ENCODE results near the gene ASTN1.
"Not testable (repeated sequence)": the region's sequence is repeated elsewhere in the genome, so short reads cannot be mapped to it uniquely, and the experiment has no call there.

Gene ASTN1

GRCh38 chr1:177080564-177080963 is 83.9 kb downstream of the ASTN1 start:
- H3K36me3 ChIP-seq (ENCODE audit: insufficient read depth, low read length), result no peaks in the 10 kb centered on the region
- H3K9ac ChIP-seq (ENCODE audit: insufficient read length), result no peak overlapping the region
- H3K9me3 ChIP-seq (ENCODE audit: low read depth, low read length), result no peaks in the 10 kb centered on the region
- no peak overlapping the region for H3K27ac ChIP-seq
- no peak for DNase-seq (ENCODE audit: low read depth, low spot score)
- no peak for TF ChIP-seq FOXP2 (optimal IDR thresholded peaks at IDR 0.05; ENCODE audit: control extremely low read depth, extremely low read length, insufficient read depth)
- TF ChIP-seq EZH2 (IDR thresholded peaks at IDR 0.05), result no peak
- TF ChIP-seq POLR2AphosphoS5 (IDR thresholded peaks at IDR 0.05; ENCODE audit: borderline replicate concordance, low read depth, low read length), result no peak
- H3K4me3 ChIP-seq, result no peak overlapping the region

GRCh38 chr1:177077734-177078499 is 86.6 kb downstream of the ASTN1 start:
- H3K9me3 ChIP-seq (ENCODE audit: low read depth, low read length), result no peaks in the 10 kb centered on the region
- no peak for DNase-seq (ENCODE audit: low read depth, low spot score)
- H3K4me3 ChIP-seq, result no peak overlapping the region
- H3K9ac ChIP-seq (ENCODE audit: insufficient read length), result no peak overlapping the region
- H3K27ac ChIP-seq, result no peak overlapping the region
- TF ChIP-seq FOXP2 (optimal IDR thresholded peaks at IDR 0.05; ENCODE audit: control extremely low read depth, extremely low read length, insufficient read depth), result no peak
- TF ChIP-seq EZH2 (IDR thresholded peaks at IDR 0.05), result no peak
- no peak for TF ChIP-seq POLR2AphosphoS5 (IDR thresholded peaks at IDR 0.05; ENCODE audit: borderline replicate concordance, low read depth, low read length)
- H3K36me3 ChIP-seq (ENCODE audit: insufficient read depth, low read length), result no peaks in the 10 kb centered on the region

- H3K27ac ChIP-seq, result no peak overlapping the region
- TF ChIP-seq EZH2 (IDR thresholded peaks at IDR 0.05), result no peak
- no peak for TF ChIP-seq POLR2AphosphoS5 (IDR thresholded peaks at IDR 0.05; ENCODE audit: borderline replicate concordance, low read depth, low read length)
- no peak for TF ChIP-seq FOXP2 (optimal IDR thresholded peaks at IDR 0.05; ENCODE audit: control extremely low read depth, extremely low read length, insufficient read depth)
- no peaks in the 10 kb centered on the region for H3K9me3 ChIP-seq (ENCODE audit: low read depth, low read length)
- no peak overlapping the region for H3K4me3 ChIP-seq
- DNase-seq (ENCODE audit: low read depth, low spot score), result no peak
- H3K9ac ChIP-seq (ENCODE audit: insufficient read length), result no peak overlapping the region
- H3K36me3 ChIP-seq (ENCODE audit: insufficient read depth, low read length), result no peaks in the 10 kb centered on the region
Measured at GRCh38 chr1:177077006-177077405, 87.5 kb downstream of the ASTN1 start.

GRCh38 chr1:177074811-177075210 is 89.7 kb downstream of the ASTN1 start:
- not testable (repeated sequence) for H3K4me3 ChIP-seq; H3K9me3 ChIP-seq (ENCODE audit: low read depth, low read length); H3K9ac ChIP-seq (ENCODE audit: insufficient read length); H3K27ac ChIP-seq; DNase-seq (ENCODE audit: low read depth, low spot score); H3K36me3 ChIP-seq (ENCODE audit: insufficient read depth, low read length)

GRCh38 chr1:177069490-177069889 is 95.0 kb downstream of the ASTN1 start:
- Histone ChIP-seq H3K36me3 (ENCODE audit: insufficient read depth, low read length) (no peaks in the 10 kb centered on the region), H3K9me3 (ENCODE audit: low read depth, low read length) (no peaks in the 10 kb centered on the region), H3K27ac (no peak overlapping the region), H3K4me3 (no peak overlapping the region), H3K9ac (ENCODE audit: insufficient read length) (no peak overlapping the region)
- TF ChIP-seq POLR2AphosphoS5 (IDR thresholded peaks at IDR 0.05; ENCODE audit: borderline replicate concordance, low read depth, low read length) (no peak), EZH2 (IDR thresholded peaks at IDR 0.05) (no peak), FOXP2 (optimal IDR thresholded peaks at IDR 0.05; ENCODE audit: control extremely low read depth, extremely low read length, insufficient read depth) (no peak)
- no peak for DNase-seq (ENCODE audit: low read depth, low spot score)

- DNase-seq (ENCODE audit: low read depth, low spot score), result no peak
- Histone ChIP-seq H3K4me3 (no peak overlapping the region), H3K27ac (no peak overlapping the region), H3K9ac (ENCODE audit: insufficient read length) (no peak overlapping the region), H3K36me3 (ENCODE audit: insufficient read depth, low read length) (no peaks in the 10 kb centered on the region), H3K9me3 (ENCODE audit: low read depth, low read length) (no peaks in the 10 kb centered on the region)
- no peak for TF ChIP-seq POLR2AphosphoS5 (IDR thresholded peaks at IDR 0.05; ENCODE audit: borderline replicate concordance, low read depth, low read length)
- no peak for TF ChIP-seq FOXP2 (optimal IDR thresholded peaks at IDR 0.05; ENCODE audit: control extremely low read depth, extremely low read length, insufficient read depth)
- TF ChIP-seq EZH2 (IDR thresholded peaks at IDR 0.05), result no peak
Measured at GRCh38 chr1:177067752-177068410, 96.6 kb downstream of the ASTN1 start.

GRCh38 chr1:177065430-177065829 is 99.1 kb downstream of the ASTN1 start:
- H3K9me3 ChIP-seq (ENCODE audit: low read depth, low read length), result no peaks in the 10 kb centered on the region
- H3K9ac ChIP-seq (ENCODE audit: insufficient read length), result no peak overlapping the region
- H3K27ac ChIP-seq, result no peak overlapping the region
- DNase-seq (ENCODE audit: low read depth, low spot score), result no peak
- H3K36me3 ChIP-seq (ENCODE audit: insufficient read depth, low read length), result no peaks in the 10 kb centered on the region
- TF ChIP-seq POLR2AphosphoS5 (IDR thresholded peaks at IDR 0.05; ENCODE audit: borderline replicate concordance, low read depth, low read length) (no peak), EZH2 (IDR thresholded peaks at IDR 0.05) (no peak), FOXP2 (optimal IDR thresholded peaks at IDR 0.05; ENCODE audit: control extremely low read depth, extremely low read length, insufficient read depth) (no peak)
- H3K4me3 ChIP-seq, result no peak overlapping the region

- Histone ChIP-seq H3K4me3 (no peak overlapping the region), H3K27ac (no peak overlapping the region), H3K9me3 (ENCODE audit: low read depth, low read length) (no peaks in the 10 kb centered on the region), H3K9ac (ENCODE audit: insufficient read length) (no peak overlapping the region), H3K36me3 (ENCODE audit: insufficient read depth, low read length) (no peaks in the 10 kb centered on the region)
- TF ChIP-seq POLR2AphosphoS5 (IDR thresholded peaks at IDR 0.05; ENCODE audit: borderline replicate concordance, low read depth, low read length) (no peak), EZH2 (IDR thresholded peaks at IDR 0.05) (no peak)
- DNase-seq (ENCODE audit: low read depth, low spot score), result no peak
Measured at GRCh38 chr1:177063648-177064047, 100.9 kb downstream of the ASTN1 start.

GRCh38 chr1:177054542-177054941 is 110.0 kb downstream of the ASTN1 start:
- Histone ChIP-seq H3K27ac (no peak overlapping the region), H3K9ac (ENCODE audit: insufficient read length) (no peak overlapping the region), H3K9me3 (ENCODE audit: low read depth, low read length) (no peaks in the 10 kb centered on the region), H3K4me3 (no peak overlapping the region), H3K36me3 (ENCODE audit: insufficient read depth, low read length) (no peaks in the 10 kb centered on the region)
- DNase-seq (ENCODE audit: low read depth, low spot score), result no peak
- no peak for TF ChIP-seq FOXP2 (optimal IDR thresholded peaks at IDR 0.05; ENCODE audit: control extremely low read depth, extremely low read length, insufficient read depth)
- no peak for TF ChIP-seq POLR2AphosphoS5 (IDR thresholded peaks at IDR 0.05; ENCODE audit: borderline replicate concordance, low read depth, low read length)
- TF ChIP-seq EZH2 (IDR thresholded peaks at IDR 0.05), result no peak
